GM21360 (cell line): ENCODE results near the gene PDHA2.
"Not testable (repeated sequence)": the region's sequence is repeated elsewhere in the genome, so short reads cannot be mapped to it uniquely, and the experiment has no call there.

Experiments used
- ATAC-seq: cut with Tn5 transposase; IDR thresholded peaks from one replicate; pipeline ENCODE4 v1.9.1; 2021; ENCODE audit warnings: mild to moderate bottlenecking, moderate library complexity; ENCODE audit not compliant: unreplicated experiment

The PDHA2 gene

DNA sequence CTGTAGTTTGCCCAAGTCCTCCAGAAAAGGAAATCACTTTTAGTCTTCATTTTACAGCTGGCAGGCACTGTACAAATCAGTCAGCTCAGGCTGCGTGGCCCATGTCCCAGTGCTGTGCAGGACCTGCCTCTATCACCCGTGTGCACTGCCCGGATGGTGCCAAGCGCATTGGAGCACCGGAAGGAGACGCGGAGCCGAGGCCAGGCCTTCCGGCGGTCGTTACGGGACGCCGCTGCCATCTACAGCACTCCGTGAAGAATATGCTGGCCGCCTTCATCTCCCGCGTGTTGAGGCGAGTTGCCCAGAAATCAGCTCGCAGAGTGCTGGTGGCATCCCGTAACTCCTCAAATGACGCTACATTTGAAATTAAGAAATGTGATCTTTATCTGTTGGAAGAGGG lies at the start of gene PDHA2:
Gene PDHA2 (plus strand): TSS at position 203 of the 400 bp plus-strand sequence. CDS start 58 bp downstream, at position 261.
- no peak for ATAC-seq

- no peak for ATAC-seq
These were observed 41.9 kb upstream of the PDHA2 start for GRCh38 chr4:95798003-95798402.

DNA sequence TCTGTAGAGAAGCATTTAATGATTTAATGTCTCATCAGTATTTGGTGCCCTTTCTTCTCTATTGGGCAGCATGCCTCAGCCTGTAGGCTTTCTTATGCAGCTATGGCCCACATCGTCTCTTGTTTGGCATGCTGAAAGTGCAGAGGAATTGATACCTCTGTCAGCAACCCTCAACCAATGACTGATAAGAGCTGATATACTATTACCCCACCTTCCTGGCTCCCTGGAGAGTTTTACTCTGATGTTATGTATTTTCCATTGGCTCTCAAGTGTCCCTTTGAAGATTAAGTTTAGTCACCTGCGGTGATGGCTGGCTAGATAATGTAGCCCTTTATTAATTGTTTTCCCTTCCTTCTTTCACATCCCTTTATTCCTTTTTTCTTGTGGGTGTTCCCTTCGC lies 41.2 kb upstream of the PDHA2 start:
- no peak for ATAC-seq

DNA sequence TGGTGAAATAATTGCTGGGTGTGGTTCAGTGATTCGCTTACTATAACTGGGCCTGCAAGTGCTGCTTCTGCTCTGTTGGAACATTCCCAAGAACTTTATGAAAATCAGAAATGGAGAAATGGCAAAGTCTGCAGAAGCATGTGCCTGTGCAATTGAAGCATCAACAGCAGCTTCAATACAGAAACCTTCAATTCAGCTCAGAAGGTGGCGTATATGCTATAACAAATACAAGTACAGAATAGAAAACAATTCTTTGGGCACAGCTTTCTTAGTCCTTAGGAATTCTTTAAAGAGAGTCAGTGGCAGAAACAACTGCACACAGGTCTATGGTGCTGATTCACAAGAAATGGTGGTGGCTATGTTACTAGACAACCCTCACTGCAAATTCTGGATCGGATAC lies 18.0 kb upstream of the PDHA2 start:
- no peak for ATAC-seq

DNA sequence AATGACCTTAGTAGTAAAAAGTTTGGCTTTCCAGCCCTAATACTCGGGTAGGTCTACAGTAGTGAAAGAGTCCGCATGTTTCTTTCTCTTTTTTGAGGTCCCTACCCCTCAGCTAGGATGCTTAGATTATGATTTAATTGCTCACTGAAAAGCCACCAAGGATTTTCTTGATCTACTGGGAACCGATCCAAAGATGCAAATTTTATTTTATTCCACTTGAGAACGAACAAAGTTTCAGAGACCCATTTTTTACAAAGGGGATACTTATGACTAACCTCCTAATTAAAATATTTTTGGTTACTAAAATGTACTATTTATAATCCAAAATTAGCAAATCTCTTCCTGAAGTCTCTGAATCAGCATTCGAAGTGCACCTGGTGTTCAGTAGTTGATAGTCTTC lies 14.3 kb upstream of the PDHA2 start:
- no peak for ATAC-seq

DNA sequence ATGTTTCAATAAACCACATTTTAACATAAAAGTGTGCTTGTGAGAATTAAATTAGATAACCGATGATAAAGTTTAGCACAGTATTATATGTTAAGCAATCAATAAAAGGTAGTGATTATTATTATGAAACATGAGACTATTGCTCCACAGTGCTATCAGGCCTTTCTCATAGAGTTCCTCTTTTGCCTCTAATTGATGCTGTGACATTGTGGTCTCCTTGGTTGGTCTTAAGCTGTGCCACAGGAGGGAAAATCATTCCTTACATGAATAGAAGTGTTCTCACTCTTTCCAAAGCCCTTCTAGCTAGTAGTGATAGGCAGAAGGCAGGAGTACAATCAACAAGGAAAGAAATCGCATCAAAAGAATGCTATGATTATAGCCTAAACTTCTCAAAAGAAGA lies 9.2 kb upstream of the PDHA2 start:
- ATAC-seq, result no peak

DNA sequence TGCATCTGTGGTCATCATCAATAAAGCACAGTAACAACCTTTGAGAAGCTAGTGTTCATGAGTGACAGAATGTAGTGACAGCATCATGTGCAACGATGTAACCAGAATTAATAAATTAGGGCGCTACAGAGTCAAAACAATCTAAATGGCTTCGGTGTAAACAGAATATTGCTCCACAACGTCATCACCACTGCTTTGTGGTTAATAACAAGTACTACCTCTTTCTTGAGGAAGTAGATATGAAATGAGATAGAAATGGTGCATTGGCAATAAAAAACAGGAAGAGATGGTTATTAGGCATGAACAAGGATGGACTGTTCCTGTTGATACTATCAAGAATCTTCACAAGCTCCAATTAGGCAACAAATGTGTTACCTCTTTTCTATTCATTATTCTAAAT lies 8.7 kb upstream of the PDHA2 start:
- ATAC-seq, result no peak

DNA sequence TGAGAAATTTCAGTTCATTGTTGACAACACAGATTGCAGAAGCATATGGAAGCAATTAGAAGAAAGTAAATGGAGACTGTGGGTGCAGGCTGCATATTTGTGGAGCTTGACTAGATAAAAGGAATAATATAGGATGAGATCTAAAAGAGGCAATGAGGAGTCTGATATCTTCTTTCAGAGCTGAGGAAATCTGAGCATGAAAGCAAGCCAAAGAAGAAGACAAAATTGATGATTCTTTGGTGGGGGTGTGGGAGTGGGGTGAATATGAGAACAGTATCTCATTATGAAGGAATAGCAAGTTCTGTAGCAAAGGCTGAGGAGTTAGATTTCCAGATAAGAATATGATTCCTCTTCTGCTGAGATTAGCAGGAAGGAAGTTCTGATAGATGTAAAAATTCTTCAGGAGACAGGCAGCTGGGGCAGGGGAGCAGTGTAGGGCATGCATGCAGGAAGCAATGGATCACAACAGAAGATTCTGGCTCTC lies 6.1 kb upstream of the PDHA2 start:
- ATAC-seq, result no peak

GRCh38 chr4:95835672-95836071 lies 4.2 kb upstream of the PDHA2 start:
- no peak for ATAC-seq

DNA sequence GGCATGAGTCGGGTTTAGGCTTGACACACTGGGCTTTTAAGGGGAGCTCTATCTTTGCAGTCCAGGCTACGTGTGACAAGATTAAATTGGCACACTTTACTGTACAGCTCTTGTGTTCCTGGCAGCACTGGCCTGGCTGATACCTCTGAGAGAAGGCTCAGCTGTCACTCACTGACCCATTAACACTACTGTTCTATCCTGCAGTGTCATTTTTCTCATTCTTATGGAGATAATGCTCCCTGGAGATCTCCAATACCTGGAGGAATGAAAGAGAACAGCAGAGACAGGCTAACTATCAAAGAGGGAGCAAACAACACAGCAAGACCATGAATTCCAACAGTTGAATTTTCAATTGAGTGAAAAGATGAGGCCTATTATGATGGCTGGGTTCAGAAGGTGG lies 1.7 kb upstream of the PDHA2 start:
- no peak for ATAC-seq

DNA sequence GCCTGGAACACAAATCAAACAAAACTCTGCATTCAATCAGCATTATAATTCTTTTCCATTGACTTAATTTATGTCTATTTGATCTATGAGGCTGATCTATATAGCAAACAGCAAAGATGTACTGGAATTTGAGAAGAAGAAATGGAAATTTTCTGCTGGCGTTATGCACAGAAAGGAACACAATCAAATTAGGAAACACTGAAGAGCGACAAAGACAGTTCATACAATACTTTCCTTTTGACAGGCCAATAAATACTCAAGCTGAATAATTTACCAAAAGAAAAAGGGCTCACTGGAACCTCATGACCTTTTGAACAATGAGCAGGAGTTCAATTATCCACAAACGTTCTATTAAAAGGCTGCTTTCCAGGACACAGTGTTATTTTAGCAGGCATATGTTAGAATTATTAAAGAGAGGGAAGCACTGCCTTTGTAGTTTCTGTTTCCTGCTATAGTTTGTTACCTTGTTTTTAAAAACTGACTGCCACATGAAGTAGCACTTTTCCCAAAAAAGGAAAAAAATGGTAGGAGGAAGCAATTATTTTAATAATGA lies 8.1 kb downstream of the PDHA2 start:
- no peak for ATAC-seq

DNA sequence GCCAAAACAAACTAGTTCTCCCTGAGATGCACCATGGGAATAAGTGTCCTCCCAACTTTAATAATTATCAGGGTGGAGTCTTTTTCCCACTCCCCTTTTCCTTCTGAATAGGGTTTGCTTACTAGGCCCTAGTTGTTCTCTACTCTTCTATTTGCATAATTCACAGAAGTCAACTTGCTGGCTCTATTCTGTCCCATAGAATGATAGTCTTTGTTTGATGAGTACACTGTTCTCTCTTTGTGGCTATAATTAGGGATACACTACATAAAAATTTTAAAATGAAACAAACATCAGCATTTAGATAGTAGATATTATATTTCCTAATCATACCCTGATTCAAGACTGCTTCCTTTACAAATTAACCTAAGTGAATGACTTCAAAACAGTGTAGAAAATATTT lies 10.3 kb downstream of the PDHA2 start:
- no peak for ATAC-seq

- no peak for ATAC-seq
These were observed 17.9 kb downstream of the PDHA2 start for GRCh38 chr4:95857761-95858160.

GRCh38 chr4:95867919-95868318 lies 28.0 kb downstream of the PDHA2 start:
- ATAC-seq, result no peak

- not testable (repeated sequence) for ATAC-seq
These were observed 29.5 kb downstream of the PDHA2 start for GRCh38 chr4:95869414-95869813.

GRCh38 chr4:95869961-95870500 lies 30.1 kb downstream of the PDHA2 start:
- no peak for ATAC-seq

- ATAC-seq, result no peak
These were observed 37.7 kb downstream of the PDHA2 start for GRCh38 chr4:95877636-95878035.

GRCh38 chr4:95887551-95887950 lies 47.7 kb downstream of the PDHA2 start:
- no peak for ATAC-seq

- no peak for ATAC-seq
These were observed 49.8 kb downstream of the PDHA2 start for GRCh38 chr4:95889662-95890061.
